ENCODE measurements around the gene ACD.

GRCh38 chr16:67699265-67699664 lies 39.2 kb upstream of the ACD start:
- TF ChIP-seq POLR2A (IDR thresholded peaks at IDR 0.05; ENCODE audit: low read length) (no peak), GATA1 (IDR thresholded peaks at IDR 0.05; ENCODE audit: low read depth, low read length) (no peak)

All from erythroblast (primary cell).